ENCODE measurements around the gene DMD.

DNA sequence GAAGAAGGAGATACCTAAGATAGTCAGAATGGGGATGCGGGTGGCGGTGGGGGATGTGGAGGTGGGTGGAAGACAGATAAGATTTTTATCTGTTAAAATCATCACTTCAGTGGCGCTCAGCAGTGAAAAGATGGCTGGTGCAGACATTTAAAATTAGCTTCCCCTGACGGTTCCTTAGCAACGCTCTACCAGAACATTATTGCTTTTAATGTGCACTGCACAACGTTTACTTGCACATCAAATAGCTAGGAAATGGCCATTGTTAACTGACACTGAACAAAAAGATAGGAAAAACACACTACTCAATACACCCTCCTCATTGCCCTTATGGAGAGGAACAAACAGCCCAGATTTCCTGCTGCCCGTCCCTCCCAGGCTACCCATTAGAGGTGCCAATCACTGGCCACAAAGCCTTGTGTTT, 2078.5 kb downstream of the DMD start:
- TF ChIP-seq POLR2AphosphoS5 (IDR thresholded peaks at IDR 0.05; ENCODE audit: low read depth, low read length): no peak
- no peak for TF ChIP-seq POLR2A (IDR thresholded peaks at IDR 0.05; ENCODE audit: low read depth, low read length)
- TF ChIP-seq TAF1 (IDR thresholded peaks at IDR 0.05; ENCODE audit: borderline replicate concordance, low read depth, low read length): no peak
